GM18907 (cell line): Measurements from ENCODE around the gene SULT4A1.

Source experiments
- ATAC-seq: cut with Tn5 transposase; IDR thresholded peaks from one replicate; pipeline ENCODE4 v1.9.1; 2021; ENCODE audit warnings: mild to moderate bottlenecking, moderate library complexity; ENCODE audit not compliant: unreplicated experiment

Gene SULT4A1

DNA sequence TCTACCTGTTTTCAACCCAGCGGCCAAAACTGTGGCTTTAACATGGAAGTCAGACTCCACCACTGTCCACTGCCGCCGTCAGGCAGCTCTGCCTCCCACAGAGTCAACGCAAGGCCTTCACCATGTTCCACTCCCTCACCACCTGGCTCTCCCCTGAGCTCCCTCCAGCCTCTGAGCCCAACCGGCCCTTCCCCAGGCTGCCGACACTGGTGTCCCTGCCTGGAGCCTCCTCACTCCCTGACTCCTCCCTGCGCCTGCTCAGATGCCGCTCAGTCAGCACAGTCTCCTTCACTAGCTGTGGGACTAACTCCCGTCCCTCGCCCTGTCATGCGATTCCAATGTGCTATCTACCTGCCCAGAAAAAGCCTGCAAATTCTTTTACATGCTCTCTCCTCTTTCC, 16.3 kb downstream of the SULT4A1 start:
- ATAC-seq = no peak

- no peak for ATAC-seq
These were observed 17.5 kb downstream of the SULT4A1 start for GRCh38 chr22:43844560-43845545.

- ATAC-seq = no peak
These were observed 18.4 kb downstream of the SULT4A1 start for GRCh38 chr22:43843783-43844530.

- no peak for ATAC-seq
These were observed 20.6 kb downstream of the SULT4A1 start for GRCh38 chr22:43841742-43842141.

DNA sequence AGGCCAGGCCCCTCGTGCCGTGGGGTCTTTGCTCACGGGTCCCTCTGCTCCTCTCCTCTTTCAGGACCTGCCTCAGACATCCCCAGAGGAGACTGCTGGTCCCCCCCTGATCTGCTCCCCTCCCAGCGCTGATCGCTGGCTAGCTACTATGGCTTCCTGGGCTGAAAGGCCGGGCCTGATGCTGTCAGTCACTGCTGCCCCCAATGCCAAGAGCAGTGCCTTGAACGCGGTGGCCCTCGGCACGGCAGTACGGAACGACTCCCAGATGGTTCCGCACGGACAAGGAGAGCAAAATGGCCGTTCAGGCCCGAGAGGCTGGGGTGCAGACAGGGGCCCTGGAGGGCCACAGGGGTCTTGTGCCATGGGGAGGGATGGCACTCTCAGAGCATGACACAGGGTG, 21.5 kb downstream of the SULT4A1 start:
- ATAC-seq = no peak

DNA sequence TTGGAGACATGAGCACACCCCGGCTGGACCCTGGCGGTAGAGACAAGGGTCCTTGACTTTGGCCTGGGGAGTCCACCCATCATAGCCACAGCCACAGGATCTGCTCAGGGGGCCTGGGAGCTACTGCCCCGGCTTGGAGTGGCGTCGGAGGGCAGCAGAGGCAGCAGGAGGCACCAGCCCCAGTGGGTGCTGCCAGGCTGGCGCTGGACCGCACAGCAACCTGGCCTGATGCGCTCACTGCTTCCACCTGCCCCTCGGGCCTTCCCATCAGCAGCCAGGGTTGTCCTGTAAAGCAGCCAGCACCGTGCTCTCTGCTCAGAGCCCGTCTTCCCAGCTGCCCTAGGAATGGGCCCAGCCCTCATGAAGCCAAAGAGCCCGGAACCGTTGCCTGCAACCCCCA, 21.9 kb downstream of the SULT4A1 start:
- ATAC-seq = no peak

DNA sequence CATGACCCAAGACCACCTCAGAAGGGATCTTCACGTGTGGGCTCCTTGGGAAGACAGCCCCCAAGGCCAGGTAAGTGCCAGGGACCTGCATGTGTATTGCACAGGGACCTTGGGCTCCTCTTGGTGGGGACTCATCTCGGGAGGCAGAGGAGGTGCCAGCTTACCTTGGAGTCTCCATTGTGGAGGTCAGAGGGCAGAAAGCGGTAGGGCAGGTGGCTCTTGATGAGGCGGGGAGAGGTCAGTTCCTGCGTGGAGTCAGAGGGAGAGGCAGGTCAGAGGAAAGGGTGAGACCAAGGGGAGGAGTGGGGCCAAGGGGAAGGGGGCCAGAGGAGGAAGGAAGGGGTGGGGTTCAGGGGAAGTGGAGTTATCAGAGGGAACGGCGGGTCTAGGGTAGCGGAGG, 22.5 kb downstream of the SULT4A1 start:
- no peak for ATAC-seq

GRCh38 chr22:43838571-43839307, 23.6 kb downstream of the SULT4A1 start:
- no peak for ATAC-seq

GRCh38 chr22:43838161-43838560, 24.2 kb downstream of the SULT4A1 start:
- no peak for ATAC-seq

DNA sequence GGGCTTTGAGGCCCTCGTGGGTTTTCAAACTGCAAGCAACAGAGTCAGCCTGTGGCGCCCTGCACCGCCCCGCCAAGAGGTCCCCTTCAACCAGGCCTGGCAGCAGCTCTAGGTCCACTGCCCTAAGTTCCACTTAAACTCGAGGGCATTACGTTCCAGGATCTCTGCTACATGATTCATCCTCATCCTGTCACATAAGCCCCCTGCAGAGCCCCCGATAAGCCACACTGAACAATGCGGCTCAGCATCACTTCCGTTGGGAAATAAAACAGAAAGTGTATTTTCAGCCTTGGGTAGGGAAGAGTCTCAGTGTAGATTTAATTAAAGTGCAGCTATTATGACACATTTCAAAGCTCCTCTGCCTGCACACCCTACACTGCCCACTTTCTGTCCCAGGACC, 24.6 kb downstream of the SULT4A1 start:
- ATAC-seq = no peak

GRCh38 chr22:43835736-43836135, 26.6 kb downstream of the SULT4A1 start:
- ATAC-seq = no peak

GRCh38 chr22:43835166-43835565, 27.1 kb downstream of the SULT4A1 start:
- ATAC-seq = no peak

DNA sequence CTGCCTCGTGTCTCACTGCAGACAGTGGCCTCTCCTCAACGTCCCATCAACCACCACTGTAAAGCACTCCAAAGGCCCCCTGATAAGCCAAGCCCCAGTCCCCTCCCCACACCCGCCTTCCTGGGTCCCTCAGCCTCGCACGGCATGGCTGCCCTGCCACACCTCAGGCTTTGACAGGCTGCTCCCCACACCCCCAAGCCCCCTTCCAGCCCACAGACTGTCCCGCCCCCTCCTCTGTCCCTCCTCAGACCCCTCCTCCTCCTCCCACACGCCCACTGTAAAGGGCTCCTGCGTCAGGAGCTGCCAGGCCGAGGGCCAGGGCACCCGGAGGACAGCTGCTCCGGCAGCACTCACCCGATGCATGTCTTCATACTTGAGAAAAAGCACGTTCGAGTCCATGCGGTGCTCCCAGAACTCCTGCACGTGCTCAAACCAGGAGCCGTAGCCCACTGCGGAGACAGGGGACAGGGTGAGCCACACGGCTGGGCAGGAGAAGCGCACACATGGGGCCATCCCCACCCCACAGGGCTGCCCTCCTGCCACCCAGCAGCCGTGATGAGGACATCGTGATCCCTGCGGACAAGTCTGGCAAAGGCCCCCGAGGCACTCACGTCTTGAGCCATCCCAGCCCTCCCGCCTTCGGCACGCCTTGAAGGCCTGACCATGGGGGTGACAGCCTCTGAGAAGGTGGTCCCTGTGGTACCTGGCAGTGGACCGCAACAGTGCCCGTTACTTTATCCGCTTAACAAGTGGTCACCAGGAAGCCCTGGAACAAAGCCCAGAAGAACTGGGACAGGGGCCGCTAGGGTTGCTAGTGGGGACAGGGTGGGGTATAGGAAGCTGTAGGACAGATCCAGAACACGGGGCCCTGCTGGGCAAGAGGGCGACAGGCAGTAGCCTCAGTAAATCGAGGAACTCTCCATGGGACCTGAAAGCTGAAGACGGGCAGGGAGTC, 28.8 kb downstream of the SULT4A1 start:
- no peak for ATAC-seq

- ATAC-seq = no peak
These were observed 29.7 kb downstream of the SULT4A1 start for GRCh38 chr22:43832393-43833265.

GRCh38 chr22:43831561-43832392, 30.5 kb downstream of the SULT4A1 start:
- ATAC-seq = no peak

- ATAC-seq = no peak
These were observed 31.3 kb downstream of the SULT4A1 start for GRCh38 chr22:43830931-43831560.

DNA sequence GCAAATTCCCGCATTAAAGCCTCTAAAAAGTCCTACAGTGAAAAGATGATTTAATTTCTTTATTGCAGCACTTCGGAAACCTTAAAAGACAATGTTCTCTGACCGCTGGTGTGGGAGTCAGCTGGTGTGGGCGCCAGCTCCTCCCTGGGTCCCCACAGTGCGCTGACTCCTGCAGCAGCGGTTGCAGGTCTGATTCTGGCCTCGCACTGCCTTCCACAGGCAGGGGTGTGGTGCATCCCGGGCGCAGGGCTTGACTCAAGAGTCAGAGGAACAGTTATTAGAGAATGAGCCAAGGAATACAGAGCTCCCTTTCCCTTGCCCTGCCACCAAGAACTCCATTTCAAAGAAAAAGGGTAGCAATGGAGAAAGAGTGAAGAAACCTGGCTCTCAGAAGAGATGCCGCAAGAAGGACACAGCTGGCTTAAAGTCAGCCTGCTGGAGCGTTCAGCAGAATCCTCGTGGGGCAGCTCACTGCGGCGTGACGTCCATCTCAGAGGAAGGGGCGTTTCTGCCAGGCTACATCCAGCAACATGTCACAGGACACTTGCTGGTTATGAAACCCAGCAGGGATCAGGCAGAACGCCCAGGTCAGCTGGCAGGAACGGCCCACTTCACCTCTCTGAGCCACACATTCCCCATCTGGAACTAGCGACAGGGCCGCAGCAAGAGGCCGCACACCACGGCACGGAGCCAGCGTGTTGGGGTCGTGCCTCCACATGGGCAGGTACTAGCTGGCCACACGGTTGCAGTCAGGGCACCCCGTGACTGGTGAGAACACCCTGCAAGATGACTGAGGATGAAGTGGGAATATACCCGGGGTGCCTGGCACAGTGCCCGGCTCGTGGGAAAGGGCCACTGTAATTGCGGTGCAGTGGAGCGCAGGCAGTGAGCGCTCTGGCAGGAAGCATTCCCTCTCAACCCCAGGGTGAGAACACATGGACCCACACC, 32.1 kb downstream of the SULT4A1 start:
- no peak for ATAC-seq
